GM19324 (cell line): ENCODE measurements around the gene NUTM2F.
"Not testable (repeated sequence)": the region's sequence is repeated elsewhere in the genome, so short reads cannot be mapped to it uniquely, and the experiment has no call there.

ENCODE experiments used
- ATAC-seq: cut with Tn5 transposase; IDR thresholded peaks from one replicate; pipeline ENCODE4 v1.9.1; 2021; ENCODE audit warnings: mild to moderate bottlenecking, moderate library complexity; ENCODE audit not compliant: unreplicated experiment, low FRiP score

The NUTM2F gene, protein sequence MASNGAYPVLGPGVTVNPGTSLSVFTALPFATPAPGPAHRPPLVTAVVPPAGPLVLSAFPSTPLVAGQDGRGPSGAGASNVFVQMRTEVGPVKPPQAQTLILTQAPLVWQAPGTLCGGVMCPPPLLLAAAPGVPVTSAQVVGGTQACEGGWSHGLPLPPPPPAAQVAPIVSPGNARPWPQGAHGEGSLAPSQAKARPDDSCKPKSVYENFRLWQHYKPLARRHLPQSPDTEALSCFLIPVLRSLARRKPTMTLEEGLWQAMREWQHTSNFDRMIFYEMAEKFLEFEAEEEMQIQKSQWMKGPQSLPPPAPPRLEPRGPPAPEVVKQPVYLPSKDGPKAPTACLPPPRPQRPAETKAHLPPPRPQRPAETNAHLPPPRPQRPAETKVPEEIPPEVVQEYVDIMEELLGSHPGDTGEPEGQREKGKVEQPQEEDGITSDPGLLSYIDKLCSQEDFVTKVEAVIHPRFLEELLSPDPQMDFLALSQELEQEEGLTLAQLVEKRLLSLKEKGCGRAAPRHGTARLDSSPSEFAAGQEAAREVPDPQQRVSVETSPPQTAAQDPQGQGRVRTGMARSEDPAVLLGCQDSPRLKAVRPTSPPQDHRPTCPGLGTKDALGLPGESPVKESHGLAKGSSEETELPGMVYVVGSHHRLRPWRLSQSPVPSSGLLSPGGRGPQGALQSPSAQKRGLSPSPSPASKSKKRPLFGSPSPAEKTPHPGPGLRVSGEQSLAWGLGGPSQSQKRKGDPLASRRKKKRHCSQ

DNA sequence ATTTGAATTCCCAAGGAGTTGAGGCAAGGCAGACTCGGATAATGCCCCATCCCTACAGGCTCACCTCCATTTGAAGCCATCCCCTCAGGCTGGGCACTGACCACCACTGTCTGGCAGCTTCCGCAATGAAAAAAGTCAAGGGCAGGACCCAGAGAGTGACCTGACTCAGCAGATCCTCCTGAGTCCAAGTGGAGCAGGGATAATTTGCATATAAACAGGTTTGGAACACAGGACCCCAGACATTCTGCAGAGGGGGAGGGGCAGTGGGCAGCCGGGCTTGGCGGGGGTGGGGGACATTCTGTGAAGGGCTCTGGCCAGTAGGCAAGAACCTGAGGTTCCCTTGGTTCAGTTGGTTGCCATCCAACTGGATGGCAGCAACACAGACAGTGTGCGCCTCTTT is at the start of gene NUTM2F:
TSS of gene NUTM2F (minus strand) at position 101 of the 400 bp plus-strand sequence. CDS start at position 80, 21 bp downstream.
- ATAC-seq = not testable (repeated sequence)

DNA sequence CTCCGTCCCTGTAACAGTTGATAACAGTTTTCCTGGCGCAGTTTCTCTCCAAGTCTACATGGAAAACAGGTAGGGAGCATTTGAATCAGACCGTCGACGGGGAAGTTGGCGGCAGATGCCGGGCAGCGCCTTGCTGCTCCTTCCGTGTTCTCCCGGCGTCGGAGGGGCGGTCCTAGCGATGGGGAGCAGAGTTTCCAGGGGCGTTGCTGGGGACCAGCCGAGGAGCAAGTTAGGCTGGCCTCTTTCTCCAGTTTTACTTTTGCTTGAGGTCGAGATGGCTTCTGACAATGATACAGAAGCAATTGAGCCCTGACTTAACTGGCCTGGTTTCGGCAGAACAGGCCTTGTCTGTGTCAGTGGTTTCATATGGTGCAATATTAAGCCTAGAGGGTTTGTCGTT is 46.8 kb upstream of the NUTM2F start:
- peak; percentile 54 for ATAC-seq

- peak; percentile 94 for ATAC-seq
Observed at GRCh38 chr9:94374176-94375056, 46.0 kb upstream of the NUTM2F start.

DNA sequence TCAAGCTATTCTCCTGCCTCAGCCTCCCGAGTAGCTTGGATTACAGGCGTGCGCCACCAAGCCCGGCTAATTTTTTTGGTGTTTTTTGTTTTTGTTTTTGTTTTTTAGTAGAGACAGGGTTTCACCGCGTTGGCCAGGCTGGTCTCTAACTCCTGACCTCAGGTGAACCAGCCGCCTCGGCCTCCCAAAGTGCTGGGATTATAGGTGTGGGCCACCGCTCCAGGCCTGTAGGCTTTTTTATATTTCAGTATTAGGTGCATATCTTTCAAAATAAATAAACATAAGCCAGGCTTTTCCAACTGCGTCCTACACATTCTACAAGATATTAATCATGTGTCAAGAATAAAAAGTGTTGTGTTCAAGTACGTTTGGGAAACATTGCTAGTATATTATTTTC is 45.3 kb upstream of the NUTM2F start:
- ATAC-seq = not testable (repeated sequence)

DNA sequence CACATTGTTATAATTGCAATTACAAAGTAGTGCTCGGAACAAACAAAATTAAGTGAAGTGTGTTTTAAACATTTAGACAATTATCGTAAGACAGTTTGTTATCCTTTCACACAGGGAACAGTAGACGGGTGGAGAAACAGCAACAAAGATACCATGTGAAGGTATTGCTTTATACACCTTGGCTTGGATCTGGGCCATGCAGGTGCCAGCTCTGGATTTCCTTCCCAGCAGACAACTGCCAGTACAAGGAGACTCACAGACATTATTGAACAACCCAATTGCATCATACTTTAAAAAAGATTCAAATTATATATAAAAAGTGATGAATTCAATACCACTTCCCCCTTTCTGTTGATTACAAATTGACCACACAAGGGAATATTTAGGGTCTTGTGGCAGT is 41.8 kb upstream of the NUTM2F start:
- not testable (repeated sequence) for ATAC-seq

DNA sequence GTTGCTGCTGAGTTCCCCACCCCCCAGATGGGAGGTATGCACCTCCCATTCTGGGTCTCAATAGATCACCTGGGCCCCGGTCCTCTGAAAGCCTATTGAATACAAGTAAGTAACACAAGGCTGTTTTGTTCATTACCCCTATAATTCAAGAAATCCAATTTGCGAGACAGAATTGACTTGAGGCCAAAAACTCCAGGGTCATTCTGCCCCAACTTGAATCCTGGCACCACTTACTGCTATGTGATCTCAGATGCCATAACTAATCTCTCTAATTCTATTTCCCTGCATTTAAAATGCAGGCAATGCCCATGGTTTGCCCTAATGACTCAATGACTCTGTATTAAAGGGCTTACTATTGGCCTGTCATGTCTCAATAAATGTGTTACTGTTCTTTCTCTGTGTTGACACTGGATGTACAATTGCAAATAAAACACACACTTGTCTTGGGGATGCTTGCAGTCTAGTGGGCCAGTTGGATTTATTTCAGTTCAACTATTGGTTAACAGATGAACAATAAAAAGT is 35.7 kb upstream of the NUTM2F start:
- not testable (repeated sequence) for ATAC-seq

GRCh38 chr9:94357158-94357557 is 28.7 kb upstream of the NUTM2F start:
- ATAC-seq = not testable (repeated sequence)

- ATAC-seq = not testable (repeated sequence)
Observed at GRCh38 chr9:94351901-94352723, 23.7 kb upstream of the NUTM2F start.

DNA sequence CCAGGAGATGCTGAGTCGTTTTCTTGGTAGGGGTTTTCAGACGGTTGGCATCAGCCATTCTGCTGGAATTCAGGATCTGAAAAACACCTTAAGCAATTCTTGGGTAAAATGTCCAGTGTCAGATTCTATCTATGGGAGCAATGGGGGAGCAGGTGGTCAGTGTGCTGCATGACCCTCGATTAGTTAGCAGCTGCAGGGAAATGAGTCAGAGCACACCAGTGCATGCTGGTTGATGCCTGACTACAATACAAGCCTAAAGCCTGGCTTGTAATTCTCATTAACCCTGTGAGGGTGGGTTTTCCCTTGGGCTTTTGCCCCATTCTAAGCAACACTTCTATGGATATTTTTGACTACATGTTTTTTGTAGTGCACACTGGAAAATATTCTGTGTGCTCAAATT is 20.3 kb upstream of the NUTM2F start:
- ATAC-seq = not testable (repeated sequence)

GRCh38 chr9:94347451-94347850 is 19.0 kb upstream of the NUTM2F start:
- ATAC-seq = not testable (repeated sequence)

DNA sequence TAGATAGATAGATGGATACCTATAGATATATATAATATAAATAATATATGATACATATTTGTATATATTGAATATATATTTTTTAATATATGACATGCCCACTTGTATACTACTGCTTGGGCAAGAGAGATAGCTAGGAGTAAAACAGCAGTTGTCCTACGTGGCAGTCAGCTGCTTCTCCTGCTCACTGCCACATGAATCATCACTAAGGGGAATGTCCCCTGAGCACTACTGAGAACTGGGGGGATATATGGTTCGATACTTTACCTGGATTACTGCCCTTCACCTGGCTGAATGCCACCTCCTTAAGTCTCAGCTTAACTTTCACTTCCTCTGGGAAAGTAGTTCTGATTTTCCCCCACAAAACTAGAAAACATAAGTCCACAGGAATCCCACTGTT is 13.3 kb upstream of the NUTM2F start:
- ATAC-seq = not testable (repeated sequence)

GRCh38 chr9:94340750-94341149 is 12.3 kb upstream of the NUTM2F start:
- ATAC-seq = not testable (repeated sequence)

- ATAC-seq = not testable (repeated sequence)
Observed at GRCh38 chr9:94339657-94340056, 11.2 kb upstream of the NUTM2F start.

GRCh38 chr9:94338723-94339122 is 10.3 kb upstream of the NUTM2F start:
- not testable (repeated sequence) for ATAC-seq

DNA sequence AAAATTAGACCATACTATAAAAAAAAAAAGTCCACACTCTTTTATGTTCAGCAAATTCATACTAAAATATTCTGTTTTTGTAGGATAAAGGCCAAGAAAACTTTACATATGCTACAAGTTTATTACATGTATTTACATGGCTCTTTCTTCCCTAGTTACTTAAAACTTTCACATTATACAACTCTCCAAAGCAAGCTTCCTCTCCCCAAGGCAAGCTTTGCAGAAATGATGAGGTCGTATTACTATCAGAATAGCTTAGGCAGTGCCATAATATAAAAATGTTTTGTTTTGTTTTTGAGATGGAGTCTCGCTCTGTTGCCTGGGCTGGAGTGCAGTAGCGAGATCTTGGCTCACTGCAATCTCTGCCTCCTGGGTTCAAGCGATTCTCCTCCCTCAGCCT is 8.0 kb upstream of the NUTM2F start:
- ATAC-seq = not testable (repeated sequence)

- not testable (repeated sequence) for ATAC-seq
Observed at GRCh38 chr9:94325583-94325982, 2.9 kb downstream of the NUTM2F start.

DNA sequence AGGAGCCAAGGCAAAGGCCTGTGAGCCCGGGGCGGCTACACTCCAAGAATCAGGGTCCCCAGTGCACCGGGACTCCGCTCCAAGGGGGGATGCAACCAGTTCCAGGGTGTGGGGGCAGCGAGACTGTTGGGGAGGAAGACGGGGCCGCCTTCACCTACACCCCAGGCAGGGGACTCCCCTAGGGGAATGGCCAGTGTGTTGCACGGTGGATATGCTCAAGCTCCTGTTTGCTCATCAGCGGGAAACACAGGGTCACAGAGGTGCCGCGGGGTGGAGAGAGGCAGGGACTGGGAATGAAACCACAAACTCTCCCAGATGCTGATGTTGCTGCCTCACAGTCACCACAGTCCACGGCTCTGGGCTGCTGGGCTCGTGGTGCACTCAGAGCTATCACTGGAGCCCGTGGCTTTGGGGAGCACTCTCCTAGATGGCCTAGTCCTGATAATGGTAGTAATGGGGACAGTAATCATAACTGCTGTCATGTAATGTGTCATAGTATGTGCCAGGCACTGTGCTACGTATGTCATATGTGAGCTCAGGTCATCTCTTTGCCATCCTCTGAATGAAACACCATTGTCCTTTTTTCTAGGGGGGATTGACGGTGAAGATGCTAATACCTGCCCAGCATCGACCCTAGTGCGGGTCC is 5.2 kb downstream of the NUTM2F start:
- ATAC-seq = not testable (repeated sequence)

DNA sequence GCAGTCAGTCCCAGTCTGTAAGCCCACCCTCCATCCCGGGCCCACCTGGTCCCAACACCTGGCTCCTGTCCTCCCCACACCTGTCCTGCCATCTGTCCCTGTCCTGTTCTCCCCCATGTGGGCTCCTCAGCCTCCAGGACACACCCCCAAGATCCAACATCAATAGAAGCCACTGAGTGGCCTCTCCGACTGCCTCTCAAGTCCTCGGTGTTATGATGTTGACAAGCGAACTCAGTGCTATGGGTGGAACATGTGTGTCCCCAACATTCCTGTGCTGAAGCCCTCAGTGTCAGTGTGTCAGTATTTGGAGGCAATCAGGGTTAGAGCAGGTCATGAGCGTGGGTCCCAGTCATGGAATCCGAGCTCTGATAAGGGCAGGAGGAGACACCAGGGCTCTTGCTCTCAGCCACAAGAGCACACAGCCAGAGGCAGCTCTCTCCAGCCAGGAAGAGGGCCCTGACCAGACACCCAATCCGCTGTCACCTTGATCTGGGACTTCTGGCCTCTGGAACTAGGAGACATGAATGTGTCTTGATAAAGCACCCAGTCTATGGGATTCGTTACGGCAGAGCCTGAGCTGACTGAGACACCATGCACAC is 6.0 kb downstream of the NUTM2F start:
- ATAC-seq = not testable (repeated sequence)
